HepG2 (cell line): ENCODE data around the gene ANKZF1.

Source experiments
- CBX1 ChIP-seq: IDR thresholded peaks from one replicate; pipeline ENCODE4 v1.6.1; 2016; ENCODE audit warnings: antibody characterized with exemption, low read depth
- CHD4 ChIP-seq: fragments of 200-600 bp; sonication (generic); IDR thresholded peaks from 2 replicates; pipeline ENCODE4 v1.7.0; 2017; ENCODE audit warnings: mild to moderate bottlenecking, low read length, borderline replicate concordance
- EP300 ChIP-seq, 3 experiments: sonication (generic) in 1 of 3; formaldehyde crosslinking in 1 of 3; IDR thresholded peaks; 2 replicates each; pipeline versions ENCODE4 v1.5.1 to v1.6.1; 2011 to 2020; ENCODE audit warnings: low read depth in 2 of 3, low read length in 2 of 3, borderline replicate concordance in 1 of 3, improper control_type of control experiment in 1 of 3, mild to moderate bottlenecking in 1 of 3, missing genetic modification reagents in 1 of 3, moderate library complexity in 1 of 3
- JUN ChIP-seq: sonication (generic); formaldehyde crosslinking; IDR thresholded peaks from 2 replicates; pipeline ENCODE4 v1.4.0; 2020; ENCODE audit warnings: mild to moderate bottlenecking, missing genetic modification reagents
- POLR2A ChIP-seq, 2 experiments: IDR thresholded peaks; 2 replicates each; pipeline ENCODE4 v1.6.1; 2011; ENCODE audit warnings: low read depth in 2 of 2, low read length in 2 of 2, mild to moderate bottlenecking in 1 of 2, moderate library complexity in 1 of 2; ENCODE audit not compliant: insufficient read depth in 1 of 2
- TP53 ChIP-seq: sonication (generic); formaldehyde crosslinking; conservative IDR thresholded peaks from 2 replicates; pipeline ENCODE4 v1.4.0; 2020; ENCODE audit warnings: missing genetic modification reagents
- ZBTB1 ChIP-seq: sonication (generic); formaldehyde crosslinking; IDR thresholded peaks from 2 replicates; pipeline ENCODE4 v1.4.0; 2020; ENCODE audit warnings: missing genetic modification reagents, borderline replicate concordance
- ZNF180 ChIP-seq: sonication (generic); formaldehyde crosslinking; IDR thresholded peaks from 2 replicates; pipeline ENCODE4 v1.4.0; 2020; ENCODE audit warnings: low read depth, missing genetic modification reagents, borderline replicate concordance
- ZNF235 ChIP-seq: sonication (generic); formaldehyde crosslinking; IDR thresholded peaks from 2 replicates; pipeline ENCODE4 v1.8.1; 2023; ENCODE audit warnings: mild to moderate bottlenecking, missing genetic modification reagents, borderline replicate concordance
- ZNF724P ChIP-seq: sonication (generic); formaldehyde crosslinking; IDR thresholded peaks from 2 replicates; pipeline ENCODE4 v1.8.0; 2022; ENCODE audit warnings: missing genetic modification reagents, borderline replicate concordance
- TF ChIP-seq, protein P1 (sequence below): sonication (generic); formaldehyde crosslinking; IDR thresholded peaks from 2 replicates; pipeline ENCODE4 v1.5.0; 2020; ENCODE audit warnings: mild to moderate bottlenecking, missing genetic modification reagents, moderate library complexity
- TF ChIP-seq, protein P2 (sequence below): sonication (generic); formaldehyde crosslinking; IDR thresholded peaks from 2 replicates; pipeline ENCODE4 v1.4.0; 2020; ENCODE audit warnings: mild to moderate bottlenecking, missing genetic modification reagents, borderline replicate concordance

DNA sequence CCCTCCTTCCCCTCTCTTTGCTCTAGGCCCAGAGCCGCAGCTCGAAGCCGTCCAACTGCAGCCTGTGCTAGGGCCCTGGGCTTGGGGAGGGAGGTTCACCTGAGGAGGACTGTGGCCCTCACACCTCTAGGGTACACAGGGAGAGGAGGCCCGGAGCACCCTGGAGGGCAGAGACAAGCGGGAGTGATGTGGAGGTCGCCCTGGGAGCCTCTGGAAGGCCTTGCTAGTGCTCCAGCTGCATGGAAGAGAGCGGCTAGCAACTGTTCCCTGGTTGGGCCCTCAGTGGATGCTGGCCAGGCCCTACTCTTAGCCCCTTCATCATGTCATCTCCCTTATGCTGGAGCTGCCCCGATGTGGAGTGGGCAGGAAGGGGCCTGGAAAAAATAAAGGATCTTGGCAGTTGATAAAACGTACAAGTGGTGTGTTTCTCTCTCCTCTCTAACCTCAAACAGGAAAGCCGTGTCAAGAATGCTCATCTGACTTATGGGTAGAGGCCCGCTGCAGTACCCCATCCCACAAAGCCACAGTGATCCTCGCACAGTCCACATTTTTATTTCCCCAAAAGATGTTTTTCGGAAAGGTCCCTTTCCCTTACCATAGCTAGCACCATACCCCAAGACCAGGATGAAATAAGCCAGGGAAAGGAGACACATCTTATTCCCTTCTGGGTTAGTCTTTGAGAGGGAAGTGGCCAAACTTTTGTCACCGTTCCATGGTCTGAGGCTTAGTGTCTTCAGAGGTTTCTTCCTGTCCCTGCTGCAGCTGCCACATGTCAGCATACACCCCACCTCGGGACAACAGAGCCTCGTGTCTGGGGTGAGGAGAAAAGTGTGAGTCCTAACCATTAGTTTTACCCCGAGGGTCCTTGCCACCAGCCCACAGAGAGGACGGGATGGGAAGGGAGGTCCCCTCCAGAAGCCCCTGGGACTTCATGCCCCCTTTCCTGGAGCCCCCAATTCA, 20.1 kb upstream of the ANKZF1 start:
- TF ChIP-seq ZNF724P (no peak), ZBTB1 (CRISPR knock-in tag) (no peak), POLR2A (IDR thresholded peaks at IDR 0.05; ENCODE audit: insufficient read depth in 1 of 2, low read depth in 2 of 2, low read length in 2 of 2) (peak in 1 of 2 experiments; percentile 20; a peak in 1 of 4 replicates), ZNF180 (CRISPR knock-in tag) (no peak), EP300 (IDR thresholded peaks at IDR 0.05; ENCODE audit: low read depth in 2 of 2, low read length in 2 of 2) (no peak), EP300 (CRISPR knock-in tag; IDR thresholded peaks at IDR 0.05; ENCODE audit: borderline replicate concordance) (no peak), ZNF235 (CRISPR knock-in tag) (no peak), CBX1 (no peak), CHD4 (no peak), JUN (no peak), TP53 (no peak)
- TF ChIP-seq, protein P1, sequence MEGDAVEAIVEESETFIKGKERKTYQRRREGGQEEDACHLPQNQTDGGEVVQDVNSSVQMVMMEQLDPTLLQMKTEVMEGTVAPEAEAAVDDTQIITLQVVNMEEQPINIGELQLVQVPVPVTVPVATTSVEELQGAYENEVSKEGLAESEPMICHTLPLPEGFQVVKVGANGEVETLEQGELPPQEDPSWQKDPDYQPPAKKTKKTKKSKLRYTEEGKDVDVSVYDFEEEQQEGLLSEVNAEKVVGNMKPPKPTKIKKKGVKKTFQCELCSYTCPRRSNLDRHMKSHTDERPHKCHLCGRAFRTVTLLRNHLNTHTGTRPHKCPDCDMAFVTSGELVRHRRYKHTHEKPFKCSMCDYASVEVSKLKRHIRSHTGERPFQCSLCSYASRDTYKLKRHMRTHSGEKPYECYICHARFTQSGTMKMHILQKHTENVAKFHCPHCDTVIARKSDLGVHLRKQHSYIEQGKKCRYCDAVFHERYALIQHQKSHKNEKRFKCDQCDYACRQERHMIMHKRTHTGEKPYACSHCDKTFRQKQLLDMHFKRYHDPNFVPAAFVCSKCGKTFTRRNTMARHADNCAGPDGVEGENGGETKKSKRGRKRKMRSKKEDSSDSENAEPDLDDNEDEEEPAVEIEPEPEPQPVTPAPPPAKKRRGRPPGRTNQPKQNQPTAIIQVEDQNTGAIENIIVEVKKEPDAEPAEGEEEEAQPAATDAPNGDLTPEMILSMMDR, result no peak
- TF ChIP-seq, protein P2, sequence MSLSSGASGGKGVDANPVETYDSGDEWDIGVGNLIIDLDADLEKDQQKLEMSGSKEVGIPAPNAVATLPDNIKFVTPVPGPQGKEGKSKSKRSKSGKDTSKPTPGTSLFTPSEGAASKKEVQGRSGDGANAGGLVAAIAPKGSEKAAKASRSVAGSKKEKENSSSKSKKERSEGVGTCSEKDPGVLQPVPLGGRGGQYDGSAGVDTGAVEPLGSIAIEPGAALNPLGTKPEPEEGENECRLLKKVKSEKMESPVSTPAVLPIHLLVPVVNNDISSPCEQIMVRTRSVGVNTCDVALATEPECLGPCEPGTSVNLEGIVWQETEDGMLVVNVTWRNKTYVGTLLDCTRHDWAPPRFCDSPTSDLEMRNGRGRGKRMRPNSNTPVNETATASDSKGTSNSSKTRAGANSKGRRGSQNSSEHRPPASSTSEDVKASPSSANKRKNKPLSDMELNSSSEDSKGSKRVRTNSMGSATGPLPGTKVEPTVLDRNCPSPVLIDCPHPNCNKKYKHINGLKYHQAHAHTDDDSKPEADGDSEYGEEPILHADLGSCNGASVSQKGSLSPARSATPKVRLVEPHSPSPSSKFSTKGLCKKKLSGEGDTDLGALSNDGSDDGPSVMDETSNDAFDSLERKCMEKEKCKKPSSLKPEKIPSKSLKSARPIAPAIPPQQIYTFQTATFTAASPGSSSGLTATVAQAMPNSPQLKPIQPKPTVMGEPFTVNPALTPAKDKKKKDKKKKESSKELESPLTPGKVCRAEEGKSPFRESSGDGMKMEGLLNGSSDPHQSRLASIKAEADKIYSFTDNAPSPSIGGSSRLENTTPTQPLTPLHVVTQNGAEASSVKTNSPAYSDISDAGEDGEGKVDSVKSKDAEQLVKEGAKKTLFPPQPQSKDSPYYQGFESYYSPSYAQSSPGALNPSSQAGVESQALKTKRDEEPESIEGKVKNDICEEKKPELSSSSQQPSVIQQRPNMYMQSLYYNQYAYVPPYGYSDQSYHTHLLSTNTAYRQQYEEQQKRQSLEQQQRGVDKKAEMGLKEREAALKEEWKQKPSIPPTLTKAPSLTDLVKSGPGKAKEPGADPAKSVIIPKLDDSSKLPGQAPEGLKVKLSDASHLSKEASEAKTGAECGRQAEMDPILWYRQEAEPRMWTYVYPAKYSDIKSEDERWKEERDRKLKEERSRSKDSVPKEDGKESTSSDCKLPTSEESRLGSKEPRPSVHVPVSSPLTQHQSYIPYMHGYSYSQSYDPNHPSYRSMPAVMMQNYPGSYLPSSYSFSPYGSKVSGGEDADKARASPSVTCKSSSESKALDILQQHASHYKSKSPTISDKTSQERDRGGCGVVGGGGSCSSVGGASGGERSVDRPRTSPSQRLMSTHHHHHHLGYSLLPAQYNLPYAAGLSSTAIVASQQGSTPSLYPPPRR (CRISPR knock-in tag), result no peak
